ENCODE data around the gene XYLT1. TPM values are rescaled to one million over a fixed set of nuclear protein-coding genes. Genes with fewer than 3 reads are reported as not detected.
A peak's percentile ranks its signal among the peaks of the same experiment; 100 is the strongest.

The XYLT1 gene
- total and polyA plus RNA-seq, 4 experiments from 2014 or later = 1.4 to 48.5 (median 24.5) TPM

GRCh38 chr16:17080105-17080504 is 390.7 kb downstream of the XYLT1 start:
- Mint-ChIP-seq H3K27me3 (no peaks in the 10 kb centered on the region), H3K4me1 (no peaks in the 10 kb centered on the region), H3K36me3 (no peaks in the 10 kb centered on the region), H3K27ac (no peak overlapping the region), H3K9me3 (peaks cover 0 to 6% (median 0%) of the 10 kb centered on the region in 8 donors), H3K4me3 (no peak overlapping the region)
- DNase-seq = no peak
- no peak overlapping the region for H3K27ac ChIP-seq (ENCODE audit: low read depth, low read length)
- no peak overlapping the region for H3K4me3 ChIP-seq (ENCODE audit: low read length in 2 of 2)
- POLR2A ChIA-PET (ENCODE audit: partially characterized antibody) = no interaction called here
- CTCF ChIA-PET (ENCODE audit: partially characterized antibody) = no interaction called here
- no peaks in the 10 kb centered on the region for H3K9me3 ChIP-seq (ENCODE audit: control insufficient read depth in 1 of 2, low read length in 2 of 2)
- no peaks in the 10 kb centered on the region for H3K36me3 ChIP-seq (ENCODE audit: insufficient read depth, low read length)
- intact Hi-C loops (cut with micrococcal nuclease) = no loop called here
- no peaks in the 10 kb centered on the region for H3K4me1 ChIP-seq (ENCODE audit: insufficient read depth, low read length)
- no peaks in the 10 kb centered on the region for H3K27me3 ChIP-seq (ENCODE audit: insufficient read depth, low read length)

GRCh38 chr16:17078931-17079631 is 391.7 kb downstream of the XYLT1 start:
- Mint-ChIP-seq H3K9me3 (peaks cover 0 to 4% (median 0%) of the 10 kb centered on the region in 8 donors), H3K36me3 (no peaks in the 10 kb centered on the region), H3K27me3 (no peaks in the 10 kb centered on the region), H3K4me3 (no peak overlapping the region), H3K4me1 (no peaks in the 10 kb centered on the region), H3K27ac (no peak overlapping the region)
- Histone ChIP-seq H3K9me3 (ENCODE audit: control insufficient read depth in 1 of 2, low read length in 2 of 2) (no peaks in the 10 kb centered on the region), H3K4me3 (ENCODE audit: low read length in 2 of 2) (no peak overlapping the region), H3K27ac (ENCODE audit: low read depth, low read length) (no peak overlapping the region), H3K27me3 (ENCODE audit: insufficient read depth, low read length) (no peaks in the 10 kb centered on the region), H3K36me3 (ENCODE audit: insufficient read depth, low read length) (no peaks in the 10 kb centered on the region), H3K4me1 (ENCODE audit: insufficient read depth, low read length) (no peaks in the 10 kb centered on the region)
- no peak for DNase-seq
- intact Hi-C loops (cut with micrococcal nuclease) = no loop called here
- POLR2A ChIA-PET (ENCODE audit: partially characterized antibody) = no interaction called here
- CTCF ChIA-PET (ENCODE audit: partially characterized antibody) = no interaction called here

GRCh38 chr16:17076818-17077498 is 393.8 kb downstream of the XYLT1 start:
- H3K27me3 ChIP-seq (ENCODE audit: insufficient read depth, low read length) = no peaks in the 10 kb centered on the region
- Mint-ChIP-seq H3K36me3 (no peaks in the 10 kb centered on the region), H3K9me3 (peaks cover 0 to 3% (median 0%) of the 10 kb centered on the region in 8 donors), H3K4me1 (peaks cover 0 to 3% (median 3%) of the 10 kb centered on the region in 4 donors), H3K27me3 (no peaks in the 10 kb centered on the region), H3K4me3 (no peak overlapping the region), H3K27ac (no peak overlapping the region)
- H3K9me3 ChIP-seq (ENCODE audit: control insufficient read depth in 1 of 2, low read length in 2 of 2) = no peaks in the 10 kb centered on the region
- CTCF ChIA-PET (ENCODE audit: partially characterized antibody) = no interaction called here
- POLR2A ChIA-PET (ENCODE audit: partially characterized antibody) = no interaction called here
- no peak overlapping the region for H3K4me3 ChIP-seq (ENCODE audit: low read length in 2 of 2)
- intact Hi-C loops (cut with micrococcal nuclease) = no loop called here
- H3K4me1 ChIP-seq (ENCODE audit: insufficient read depth, low read length) = no peaks in the 10 kb centered on the region
- no peak for DNase-seq
- no peak overlapping the region for H3K27ac ChIP-seq (ENCODE audit: low read depth, low read length)
- no peaks in the 10 kb centered on the region for H3K36me3 ChIP-seq (ENCODE audit: insufficient read depth, low read length)

GRCh38 chr16:17076092-17076754 is 394.5 kb downstream of the XYLT1 start:
- Histone ChIP-seq H3K27me3 (ENCODE audit: insufficient read depth, low read length) (no peaks in the 10 kb centered on the region), H3K36me3 (ENCODE audit: insufficient read depth, low read length) (no peaks in the 10 kb centered on the region), H3K9me3 (ENCODE audit: control insufficient read depth in 1 of 2, low read length in 2 of 2) (no peaks in the 10 kb centered on the region), H3K4me1 (ENCODE audit: insufficient read depth, low read length) (no peaks in the 10 kb centered on the region), H3K4me3 (ENCODE audit: low read length in 2 of 2) (no peak overlapping the region), H3K27ac (ENCODE audit: low read depth, low read length) (no peak overlapping the region)
- Mint-ChIP-seq H3K36me3 (no peaks in the 10 kb centered on the region), H3K27me3 (no peaks in the 10 kb centered on the region), H3K27ac (no peak overlapping the region), H3K9me3 (peaks cover 0 to 3% (median 0%) of the 10 kb centered on the region in 8 donors), H3K4me3 (no peak overlapping the region), H3K4me1 (peaks cover under 1 to 5% (median 4%) of the 10 kb centered on the region in 4 donors)
- DNase-seq = no peak
- ChIA-PET POLR2A (ENCODE audit: partially characterized antibody) (no interaction called here), CTCF (ENCODE audit: partially characterized antibody) (no interaction called here)
- intact Hi-C loops (cut with micrococcal nuclease) = no loop called here

GRCh38 chr16:17072104-17072503 is 398.7 kb downstream of the XYLT1 start:
- no peak overlapping the region for H3K27ac ChIP-seq (ENCODE audit: low read depth, low read length)
- no peaks in the 10 kb centered on the region for H3K27me3 ChIP-seq (ENCODE audit: insufficient read depth, low read length)
- peaks cover 15 to 21% (median 17%) of the 10 kb centered on the region in 4 donors for H3K4me1 Mint-ChIP-seq
- CTCF ChIA-PET (ENCODE audit: partially characterized antibody) = no interaction called here
- no peaks in the 10 kb centered on the region for H3K36me3 ChIP-seq (ENCODE audit: insufficient read depth, low read length)
- H3K4me3 ChIP-seq (ENCODE audit: low read length in 2 of 2) = no peak overlapping the region
- H3K9me3 ChIP-seq (ENCODE audit: control insufficient read depth in 1 of 2, low read length in 2 of 2) = no peaks in the 10 kb centered on the region
- intact Hi-C loops (cut with micrococcal nuclease) = no loop called here
- H3K27ac Mint-ChIP-seq = peak overlapping the region; percentile 24 to 85 (median 37)
- no peaks in the 10 kb centered on the region for H3K27me3 Mint-ChIP-seq
- POLR2A ChIA-PET (ENCODE audit: partially characterized antibody) = no interaction called here
- H3K36me3 Mint-ChIP-seq = no peaks in the 10 kb centered on the region
- peaks cover 12% of the 10 kb centered on the region for H3K4me1 ChIP-seq (ENCODE audit: insufficient read depth, low read length)
- DNase-seq = no peak
- H3K4me3 Mint-ChIP-seq = peak overlapping the region in 4 of 8 donors; percentile 1 to 61 (median 33)
- no peaks in the 10 kb centered on the region for H3K9me3 Mint-ChIP-seq

GRCh38 chr16:17070882-17071592 is 399.7 kb downstream of the XYLT1 start:
- Mint-ChIP-seq H3K36me3 (no peaks in the 10 kb centered on the region), H3K27me3 (no peaks in the 10 kb centered on the region), H3K9me3 (no peaks in the 10 kb centered on the region), H3K4me1 (peaks cover 15 to 21% (median 17%) of the 10 kb centered on the region in 4 donors), H3K4me3 (peak overlapping the region; percentile 86 to 94 (median 89)), H3K27ac (peak overlapping the region; percentile 88 to 99 (median 97))
- H3K36me3 ChIP-seq (ENCODE audit: insufficient read depth, low read length) = no peaks in the 10 kb centered on the region
- intact Hi-C loops (cut with micrococcal nuclease) = loop anchor here (1.0 kb wide), 1 partner anchor 508 kb away; no protein-coding TSS in a partner anchor
- H3K27me3 ChIP-seq (ENCODE audit: insufficient read depth, low read length) = no peaks in the 10 kb centered on the region
- ChIA-PET POLR2A (ENCODE audit: partially characterized antibody) (interaction anchor here (0.7 to 1.0 kb wide), 4 partner anchors 58 to 326 kb away, joined by 3 read pairs; no protein-coding TSS in a partner anchor), CTCF (ENCODE audit: partially characterized antibody) (interaction anchor here (1.1 kb wide), 1 partner anchor 53 kb away, joined by 3 read pairs; no protein-coding TSS in a partner anchor)
- H3K4me1 ChIP-seq (ENCODE audit: insufficient read depth, low read length) = peaks cover 12% of the 10 kb centered on the region
- DNase-seq = peak; percentile 78 to 94 (median 84)
- no peaks in the 10 kb centered on the region for H3K9me3 ChIP-seq (ENCODE audit: control insufficient read depth in 1 of 2, low read length in 2 of 2)
- peak overlapping the region; percentile 47 to 51 for H3K4me3 ChIP-seq (ENCODE audit: low read length in 2 of 2)
- peak overlapping the region; percentile 72 for H3K27ac ChIP-seq (ENCODE audit: low read depth, low read length)

- H3K27ac Mint-ChIP-seq = peak overlapping the region in 5 of 7 donors; percentile 18 to 99 (median 58)
- H3K9me3 Mint-ChIP-seq = no peaks in the 10 kb centered on the region
- Histone ChIP-seq H3K4me1 (ENCODE audit: insufficient read depth, low read length) (peaks cover 12% of the 10 kb centered on the region), H3K27ac (ENCODE audit: low read depth, low read length) (no peak overlapping the region), H3K4me3 (ENCODE audit: low read length in 2 of 2) (no peak overlapping the region), H3K9me3 (ENCODE audit: control insufficient read depth in 1 of 2, low read length in 2 of 2) (no peaks in the 10 kb centered on the region), H3K27me3 (ENCODE audit: insufficient read depth, low read length) (no peaks in the 10 kb centered on the region), H3K36me3 (ENCODE audit: insufficient read depth, low read length) (no peaks in the 10 kb centered on the region)
- H3K4me3 Mint-ChIP-seq = peak overlapping the region in 2 of 8 donors; percentile 3 to 51
- H3K36me3 Mint-ChIP-seq = no peaks in the 10 kb centered on the region
- peaks cover 15 to 21% (median 17%) of the 10 kb centered on the region in 4 donors for H3K4me1 Mint-ChIP-seq
- no peaks in the 10 kb centered on the region for H3K27me3 Mint-ChIP-seq
- CTCF ChIA-PET (ENCODE audit: partially characterized antibody) = no interaction called here
- DNase-seq = no peak
- POLR2A ChIA-PET (ENCODE audit: partially characterized antibody) = no interaction called here
- intact Hi-C loops (cut with micrococcal nuclease) = no loop called here
Measured at GRCh38 chr16:17069681-17070080, 401.1 kb downstream of the XYLT1 start.
